ENCODE results near the gene STARD13.

STARD13 gene

GRCh38 chr13:33144358-33144784, 141.2 kb downstream of the STARD13 start:
- H2BK12ac ChIP-seq (ENCODE audit: low read length in 2 of 2), result no peak overlapping the region
- H2BK15ac ChIP-seq (ENCODE audit: low read depth, poor library complexity, severe bottlenecking), result no peak overlapping the region
- no peak overlapping the region for H3K18ac ChIP-seq (ENCODE audit: low read depth in 1 of 2, low read length in 2 of 2)
- H4K91ac ChIP-seq (ENCODE audit: low read length), result no peak overlapping the region
- no peak overlapping the region for H3K27ac ChIP-seq (ENCODE audit: low read length, poor library complexity, severe bottlenecking)
- no peaks in the 10 kb centered on the region for H3K4me1 ChIP-seq (ENCODE audit: control insufficient read depth, insufficient read depth, low read depth, low read length)
- H2AK5ac ChIP-seq (ENCODE audit: low read length, severe bottlenecking), result no peak overlapping the region
- over 99% methylated on average over 7 of the region's 7 CpGs for WGBS
- H2AFZ ChIP-seq (ENCODE audit: low read depth, low read length), result no peak overlapping the region
- H2BK120ac ChIP-seq (ENCODE audit: low read depth, low read length), result no peak overlapping the region
- no peak overlapping the region for H3K23ac ChIP-seq (ENCODE audit: low read length in 2 of 2)
- no peak overlapping the region for H3K4me2 ChIP-seq (ENCODE audit: low read length, poor library complexity, severe bottlenecking)
- no peaks in the 10 kb centered on the region for H3K9me3 ChIP-seq (ENCODE audit: control insufficient read depth, low read length)
- no peak overlapping the region for H3K14ac ChIP-seq (ENCODE audit: low read length in 2 of 2)
- no peak overlapping the region for H3K4ac ChIP-seq (ENCODE audit: low read depth in 1 of 2, low read length in 2 of 2)
- peaks cover 22% of the 10 kb centered on the region for H3K79me1 ChIP-seq (replicated peaks; ENCODE audit: low read length, poor library complexity, severe bottlenecking)
- no peak overlapping the region for H2BK5ac ChIP-seq (ENCODE audit: low read depth, low read length, poor library complexity, severe bottlenecking)
- DNase-seq, result no peak
- H4K8ac ChIP-seq (ENCODE audit: low read length), result no peak overlapping the region
- no peak overlapping the region for H3K4me3 ChIP-seq (ENCODE audit: insufficient read depth in 1 of 2, low read depth in 1 of 2, low read length in 2 of 2)
- H3K36me3 ChIP-seq (ENCODE audit: control insufficient read depth in 1 of 2, insufficient read depth in 2 of 2, low read depth in 1 of 2, low read length in 2 of 2), result peaks cover 5 to 35% of the 10 kb centered on the region in 2 experiments
- H3K27me3 ChIP-seq (ENCODE audit: control insufficient read depth in 1 of 2, insufficient read depth in 1 of 2, low read length in 2 of 2), result no peaks in the 10 kb centered on the region
- H3K9ac ChIP-seq (ENCODE audit: low read length), result no peak overlapping the region

GRCh38 chr13:33139780-33140535, 145.6 kb downstream of the STARD13 start:
- H3K4me2 ChIP-seq (ENCODE audit: low read length, poor library complexity, severe bottlenecking), result no peak overlapping the region
- DNase-seq, result no peak
- H3K9ac ChIP-seq (ENCODE audit: low read length), result no peak overlapping the region
- no peak overlapping the region for H3K4ac ChIP-seq (ENCODE audit: low read depth in 1 of 2, low read length in 2 of 2)
- H4K8ac ChIP-seq (ENCODE audit: low read length), result no peak overlapping the region
- H2BK120ac ChIP-seq (ENCODE audit: low read depth, low read length), result no peak overlapping the region
- peaks cover 21 to 64% of the 10 kb centered on the region in 2 experiments for H3K36me3 ChIP-seq (ENCODE audit: control insufficient read depth in 1 of 2, insufficient read depth in 2 of 2, low read depth in 1 of 2, low read length in 2 of 2)
- WGBS, result 100% methylated on average over 7 of the region's 7 CpGs
- H3K4me1 ChIP-seq (ENCODE audit: control insufficient read depth, insufficient read depth, low read depth, low read length), result peaks cover 3% of the 10 kb centered on the region
- H2BK12ac ChIP-seq (ENCODE audit: low read length in 2 of 2), result no peak overlapping the region
- no peaks in the 10 kb centered on the region for H3K9me3 ChIP-seq (ENCODE audit: control insufficient read depth, low read length)
- H3K14ac ChIP-seq (ENCODE audit: low read length in 2 of 2), result no peak overlapping the region
- H3K4me3 ChIP-seq (ENCODE audit: insufficient read depth in 1 of 2, low read depth in 1 of 2, low read length in 2 of 2), result no peak overlapping the region
- no peak overlapping the region for H3K23ac ChIP-seq (ENCODE audit: low read length in 2 of 2)
- no peaks in the 10 kb centered on the region for H3K27me3 ChIP-seq (ENCODE audit: control insufficient read depth in 1 of 2, insufficient read depth in 1 of 2, low read length in 2 of 2)
- no peak overlapping the region for H2AK5ac ChIP-seq (ENCODE audit: low read length, severe bottlenecking)
- no peak overlapping the region for H3K18ac ChIP-seq (ENCODE audit: low read depth in 1 of 2, low read length in 2 of 2)
- no peak overlapping the region for H2BK15ac ChIP-seq (ENCODE audit: low read depth, poor library complexity, severe bottlenecking)
- no peak overlapping the region for H3K27ac ChIP-seq (ENCODE audit: low read length, poor library complexity, severe bottlenecking)
- H2BK5ac ChIP-seq (ENCODE audit: low read depth, low read length, poor library complexity, severe bottlenecking), result no peak overlapping the region
- no peak overlapping the region for H4K91ac ChIP-seq (ENCODE audit: low read length)
- H3K79me1 ChIP-seq (replicated peaks; ENCODE audit: low read length, poor library complexity, severe bottlenecking), result peaks cover 27% of the 10 kb centered on the region
- no peak overlapping the region for H2AFZ ChIP-seq (ENCODE audit: low read depth, low read length)

- Histone ChIP-seq H4K91ac (ENCODE audit: low read length) (no peak overlapping the region), H3K14ac (ENCODE audit: low read length in 2 of 2) (peak overlapping the region in 1 of 2 experiments; percentile 8), H4K8ac (ENCODE audit: low read length) (no peak overlapping the region), H3K18ac (ENCODE audit: low read depth in 1 of 2, low read length in 2 of 2) (no peak overlapping the region), H3K79me1 (replicated peaks; ENCODE audit: low read length, poor library complexity, severe bottlenecking) (peaks cover 29% of the 10 kb centered on the region), H2AFZ (ENCODE audit: low read depth, low read length) (no peak overlapping the region), H3K4me1 (ENCODE audit: control insufficient read depth, insufficient read depth, low read depth, low read length) (peaks cover 3% of the 10 kb centered on the region), H3K27ac (ENCODE audit: low read length, poor library complexity, severe bottlenecking) (no peak overlapping the region), H3K9me3 (ENCODE audit: control insufficient read depth, low read length) (no peaks in the 10 kb centered on the region), H3K36me3 (ENCODE audit: control insufficient read depth in 1 of 2, insufficient read depth in 2 of 2, low read depth in 1 of 2, low read length in 2 of 2) (peaks cover 21 to 64% of the 10 kb centered on the region in 2 experiments), H3K4me3 (ENCODE audit: insufficient read depth in 1 of 2, low read depth in 1 of 2, low read length in 2 of 2) (no peak overlapping the region), H3K4me2 (ENCODE audit: low read length, poor library complexity, severe bottlenecking) (no peak overlapping the region), H3K23ac (ENCODE audit: low read length in 2 of 2) (peak overlapping the region in 1 of 2 experiments; percentile 78), H3K27me3 (ENCODE audit: control insufficient read depth in 1 of 2, insufficient read depth in 1 of 2, low read length in 2 of 2) (no peaks in the 10 kb centered on the region), H2BK15ac (ENCODE audit: low read depth, poor library complexity, severe bottlenecking) (no peak overlapping the region), H3K9ac (ENCODE audit: low read length) (no peak overlapping the region), H2BK5ac (ENCODE audit: low read depth, low read length, poor library complexity, severe bottlenecking) (no peak overlapping the region), H2BK12ac (ENCODE audit: low read length in 2 of 2) (no peak overlapping the region), H2AK5ac (ENCODE audit: low read length, severe bottlenecking) (no peak overlapping the region), H2BK120ac (ENCODE audit: low read depth, low read length) (no peak overlapping the region), H3K4ac (ENCODE audit: low read depth in 1 of 2, low read length in 2 of 2) (no peak overlapping the region)
- 83% methylated on average over 1 of the region's 1 CpG for WGBS
- DNase-seq, result no peak
These were observed 146.4 kb downstream of the STARD13 start for GRCh38 chr13:33139184-33139583.

GRCh38 chr13:33138441-33138840, 147.1 kb downstream of the STARD13 start:
- H2BK12ac ChIP-seq (ENCODE audit: low read length in 2 of 2), result no peak overlapping the region
- WGBS, result 98% methylated on average over 12 of the region's 14 CpGs
- H3K4ac ChIP-seq (ENCODE audit: low read depth in 1 of 2, low read length in 2 of 2), result no peak overlapping the region
- no peak for DNase-seq
- H3K79me1 ChIP-seq (replicated peaks; ENCODE audit: low read length, poor library complexity, severe bottlenecking), result peaks cover 25% of the 10 kb centered on the region
- no peaks in the 10 kb centered on the region for H3K9me3 ChIP-seq (ENCODE audit: control insufficient read depth, low read length)
- H3K9ac ChIP-seq (ENCODE audit: low read length), result no peak overlapping the region
- H4K91ac ChIP-seq (ENCODE audit: low read length), result no peak overlapping the region
- peak overlapping the region in 1 of 2 experiments; percentile 21 for H3K18ac ChIP-seq (ENCODE audit: low read depth in 1 of 2, low read length in 2 of 2)
- no peak overlapping the region for H2BK5ac ChIP-seq (ENCODE audit: low read depth, low read length, poor library complexity, severe bottlenecking)
- no peak overlapping the region for H3K27ac ChIP-seq (ENCODE audit: low read length, poor library complexity, severe bottlenecking)
- H2BK15ac ChIP-seq (ENCODE audit: low read depth, poor library complexity, severe bottlenecking), result no peak overlapping the region
- no peak overlapping the region for H3K4me3 ChIP-seq (ENCODE audit: insufficient read depth in 1 of 2, low read depth in 1 of 2, low read length in 2 of 2)
- no peaks in the 10 kb centered on the region for H3K27me3 ChIP-seq (ENCODE audit: control insufficient read depth in 1 of 2, insufficient read depth in 1 of 2, low read length in 2 of 2)
- no peak overlapping the region for H2AK5ac ChIP-seq (ENCODE audit: low read length, severe bottlenecking)
- no peak overlapping the region for H3K4me2 ChIP-seq (ENCODE audit: low read length, poor library complexity, severe bottlenecking)
- H2AFZ ChIP-seq (ENCODE audit: low read depth, low read length), result no peak overlapping the region
- no peak overlapping the region for H4K8ac ChIP-seq (ENCODE audit: low read length)
- H3K14ac ChIP-seq (ENCODE audit: low read length in 2 of 2), result no peak overlapping the region
- no peak overlapping the region for H3K23ac ChIP-seq (ENCODE audit: low read length in 2 of 2)
- H3K4me1 ChIP-seq (ENCODE audit: control insufficient read depth, insufficient read depth, low read depth, low read length), result peaks cover 3% of the 10 kb centered on the region
- peaks cover 19 to 64% of the 10 kb centered on the region in 2 experiments for H3K36me3 ChIP-seq (ENCODE audit: control insufficient read depth in 1 of 2, insufficient read depth in 2 of 2, low read depth in 1 of 2, low read length in 2 of 2)
- no peak overlapping the region for H2BK120ac ChIP-seq (ENCODE audit: low read depth, low read length)
